SKM-1 treated with dmso at 0.1 percent for 144 hours (cell line): Measurements from ENCODE around the gene SPAG4.

ENCODE experiments used
- DNase-seq: peaks from one replicate; lab custom pipeline; 2025; ENCODE audit not compliant: unreplicated experiment; lab: John Stamatoyannopoulos, UW

Gene SPAG4

GRCh38 chr20:35652641-35653429, 37.2 kb downstream of the SPAG4 start:
- no peak for DNase-seq

DNA sequence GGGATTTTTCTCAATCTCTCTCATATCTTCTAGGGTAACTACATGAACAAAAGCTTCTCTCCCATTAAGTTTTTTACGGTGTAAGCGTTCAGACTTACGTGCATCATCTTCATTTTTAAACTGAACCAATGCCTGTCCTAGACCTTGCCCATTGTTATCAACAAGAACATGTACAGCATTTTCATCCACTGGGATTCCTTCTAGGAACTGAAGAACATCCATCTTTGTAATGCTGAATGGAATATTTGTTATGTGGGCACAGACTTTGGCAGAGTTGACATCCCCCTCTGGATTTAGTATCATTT, 37.8 kb downstream of the SPAG4 start:
- no peak for DNase-seq

GRCh38 chr20:35653893-35654292, 38.3 kb downstream of the SPAG4 start:
- DNase-seq, result no peak

GRCh38 chr20:35654415-35654814, 38.8 kb downstream of the SPAG4 start:
- DNase-seq, result no peak

DNA sequence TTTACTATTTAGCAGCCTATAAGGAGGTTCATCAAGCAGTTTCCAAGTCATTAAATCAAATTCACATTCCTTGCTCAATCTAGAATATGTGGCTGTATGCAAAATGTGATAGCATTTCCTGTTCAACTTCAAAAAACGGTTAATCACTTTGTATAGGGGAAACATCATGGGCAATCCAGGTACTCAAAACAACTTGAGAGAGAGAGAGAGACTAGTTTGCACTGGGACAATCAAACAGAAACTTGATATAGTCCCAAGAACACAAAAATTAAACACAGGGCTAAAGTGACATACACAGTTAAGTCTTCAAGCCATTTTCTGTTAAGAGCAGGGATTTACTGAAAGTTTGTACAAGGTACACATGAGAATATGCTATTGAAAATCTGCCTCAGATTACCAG, 41.6 kb downstream of the SPAG4 start:
- DNase-seq, result no peak

DNA sequence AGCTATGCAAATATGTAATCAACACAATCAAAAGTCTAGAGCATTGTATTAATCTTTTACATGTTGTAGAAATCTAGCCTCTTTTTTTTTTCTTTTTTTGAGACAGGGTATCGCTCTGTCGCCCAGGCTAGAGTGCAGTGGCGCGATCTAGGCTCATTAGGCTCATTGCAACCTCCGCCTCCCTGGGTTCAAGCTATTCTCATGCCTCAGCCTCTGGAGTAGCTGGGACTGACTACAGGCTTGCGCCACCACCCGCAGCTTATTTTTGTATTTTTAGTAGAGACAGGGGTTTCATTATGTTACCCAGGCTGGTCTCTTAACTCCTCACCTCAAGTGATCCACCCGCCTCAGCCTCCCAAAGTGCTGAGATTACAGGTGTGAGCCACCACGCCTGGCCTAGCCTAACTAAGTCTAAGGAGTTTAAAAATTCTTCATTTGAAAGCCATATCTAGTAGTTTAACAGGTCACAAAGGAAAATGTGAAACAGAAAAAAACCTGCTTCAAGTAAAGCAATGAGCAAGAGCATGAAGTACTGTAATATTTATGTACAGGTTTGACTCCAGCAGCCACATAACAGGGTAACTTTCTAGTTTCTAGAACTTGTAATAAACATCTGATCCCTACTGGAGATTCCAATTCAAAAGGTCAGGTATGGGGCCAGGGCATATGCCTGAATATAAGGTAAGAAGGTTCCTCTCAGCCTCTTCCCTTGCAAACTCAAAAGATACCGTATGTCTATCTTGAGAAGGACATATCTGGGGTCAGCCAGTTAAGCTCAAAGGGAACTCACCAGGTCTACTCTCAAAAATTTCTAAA, 44.7 kb downstream of the SPAG4 start:
- no peak for DNase-seq

DNA sequence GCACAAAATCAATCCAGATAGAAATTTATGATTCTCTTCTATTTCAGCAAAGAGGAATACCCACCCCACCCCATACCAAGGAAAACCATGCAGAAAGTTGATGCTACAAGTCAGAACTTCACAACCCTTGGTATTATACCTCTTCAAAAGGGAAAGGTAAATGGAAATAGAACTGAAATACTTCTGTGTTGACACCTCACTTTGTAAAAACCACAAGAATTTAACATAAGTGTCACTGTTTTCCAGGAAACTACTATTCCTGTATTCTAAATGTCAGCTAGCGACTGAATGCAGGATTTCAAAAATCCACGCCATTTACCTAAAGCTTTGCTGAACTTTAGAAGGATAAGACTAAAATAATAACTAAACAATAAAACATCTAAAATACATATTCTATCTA, 45.4 kb downstream of the SPAG4 start:
- no peak for DNase-seq

- DNase-seq, result no peak
Observed at GRCh38 chr20:35661908-35662307, 46.3 kb downstream of the SPAG4 start.

DNA sequence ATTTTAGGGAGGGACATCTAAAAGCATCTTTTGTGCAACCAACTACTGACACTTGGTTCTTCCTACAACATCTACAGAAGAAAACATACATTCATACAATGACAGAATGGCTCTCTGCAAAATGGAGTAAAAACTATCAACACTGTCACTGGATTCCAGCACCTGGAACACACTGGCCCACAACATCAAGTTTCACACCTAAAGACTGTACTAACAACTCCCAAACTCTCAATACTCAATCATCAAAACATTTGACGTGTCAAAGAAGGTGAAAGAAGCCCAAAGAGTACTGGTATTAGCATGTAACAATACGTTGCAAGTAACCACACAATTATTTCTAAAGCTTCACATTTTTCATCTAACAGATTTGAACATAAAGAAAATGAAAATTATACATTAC, 46.9 kb downstream of the SPAG4 start:
- DNase-seq, result no peak

- peak; percentile 10 for DNase-seq
Observed at GRCh38 chr20:35663516-35664465, 48.2 kb downstream of the SPAG4 start.

- peak; percentile 91 for DNase-seq
Observed at GRCh38 chr20:35664466-35665206, 49.0 kb downstream of the SPAG4 start, which contains the start of the genes CPNE1 and RBM12. Gene CPNE1, minus strand, starts transcription at chr20:35664900. Its CDS starts 31,977 bp downstream, at chr20:35632923. Gene RBM12, minus strand, starts transcription at chr20:35664900. Its CDS starts 9,578 bp downstream, at chr20:35655322.

GRCh38 chr20:35665949-35666288, 50.3 kb downstream of the SPAG4 start:
- no peak for DNase-seq

GRCh38 chr20:35669221-35669620, 53.6 kb downstream of the SPAG4 start:
- no peak for DNase-seq

- DNase-seq, result no peak
Observed at GRCh38 chr20:35669681-35670080, 54.1 kb downstream of the SPAG4 start.
